ENCODE data around the gene COL5A1. TPM values are rescaled to one million over a fixed set of nuclear protein-coding genes. Genes with fewer than 3 reads are reported as not detected.

Gene COL5A1
- total and polyA plus RNA-seq, 2 experiments from 2014 or later, result 2.5 to 13.1 TPM

DNA sequence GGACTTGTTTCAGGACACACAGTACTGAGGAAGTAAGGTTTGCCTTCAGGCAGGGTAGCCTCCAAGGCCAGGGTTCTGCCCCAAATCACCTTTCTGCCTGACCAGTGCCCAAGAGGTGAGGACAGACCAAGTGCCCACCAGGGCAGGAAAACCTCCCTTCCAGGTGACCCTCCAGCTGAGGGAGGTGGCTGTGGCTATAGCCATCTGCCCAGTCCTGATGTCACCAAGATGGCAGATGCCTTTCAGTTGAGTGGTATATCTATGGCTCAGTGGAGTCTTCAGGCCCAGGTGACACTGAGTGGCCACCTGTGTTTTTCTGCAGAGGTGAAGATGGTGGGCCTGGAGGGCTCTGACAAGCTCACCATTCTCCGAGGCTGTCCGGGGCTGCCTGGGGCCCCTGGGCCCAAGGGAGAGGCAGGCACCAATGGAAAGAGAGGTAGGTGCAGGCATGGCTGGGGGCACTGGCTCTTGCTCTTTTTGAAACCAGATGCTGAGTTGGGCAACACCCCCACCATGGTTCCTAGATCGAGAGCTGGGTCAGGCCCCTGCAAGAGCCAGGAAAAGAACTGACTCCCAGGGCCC, 240.7 kb downstream of the COL5A1 start:
- H3K4me3 ChIP-seq, result no peak overlapping the region
- Mint-ChIP-seq H3K9me3 (no peaks in the 10 kb centered on the region; the same call in 2 of the 3 replicates), H3K36me3 (ENCODE audit: low read depth) (no peaks in the 10 kb centered on the region), H3K4me3 (no peak overlapping the region), H3K27ac (no peak overlapping the region), H3K27me3 (ENCODE audit: insufficient read depth, low read depth, poor library complexity) (peaks cover 4% of the 10 kb centered on the region), H3K4me1 (no peaks in the 10 kb centered on the region)
- TF ChIP-seq ZNF331 (CRISPR knock-in tag; IDR thresholded peaks at IDR 0.05; ENCODE audit: low read depth) (no peak), CREB1 (CRISPR knock-in tag; IDR thresholded peaks at IDR 0.05; ENCODE audit: low read depth) (no peak), ZNF114 (CRISPR knock-in tag; IDR thresholded peaks at IDR 0.05) (no peak), STAT1 (IDR thresholded peaks at IDR 0.05; ENCODE audit: unreplicated experiment) (no peak), JUNB (IDR thresholded peaks at IDR 0.05; ENCODE audit: unreplicated experiment) (no peak), POLR2AphosphoS5 (IDR thresholded peaks at IDR 0.05; ENCODE audit: low read depth) (no peak), EZH2 (IDR thresholded peaks at IDR 0.05; ENCODE audit: low read depth, unreplicated experiment) (no peak), EZH2phosphoT487 (IDR thresholded peaks at IDR 0.05; ENCODE audit: unreplicated experiment) (no peak), NANOG (IDR thresholded peaks at IDR 0.05; ENCODE audit: borderline replicate concordance) (no peak)
- TF ChIP-seq, protein P1, sequence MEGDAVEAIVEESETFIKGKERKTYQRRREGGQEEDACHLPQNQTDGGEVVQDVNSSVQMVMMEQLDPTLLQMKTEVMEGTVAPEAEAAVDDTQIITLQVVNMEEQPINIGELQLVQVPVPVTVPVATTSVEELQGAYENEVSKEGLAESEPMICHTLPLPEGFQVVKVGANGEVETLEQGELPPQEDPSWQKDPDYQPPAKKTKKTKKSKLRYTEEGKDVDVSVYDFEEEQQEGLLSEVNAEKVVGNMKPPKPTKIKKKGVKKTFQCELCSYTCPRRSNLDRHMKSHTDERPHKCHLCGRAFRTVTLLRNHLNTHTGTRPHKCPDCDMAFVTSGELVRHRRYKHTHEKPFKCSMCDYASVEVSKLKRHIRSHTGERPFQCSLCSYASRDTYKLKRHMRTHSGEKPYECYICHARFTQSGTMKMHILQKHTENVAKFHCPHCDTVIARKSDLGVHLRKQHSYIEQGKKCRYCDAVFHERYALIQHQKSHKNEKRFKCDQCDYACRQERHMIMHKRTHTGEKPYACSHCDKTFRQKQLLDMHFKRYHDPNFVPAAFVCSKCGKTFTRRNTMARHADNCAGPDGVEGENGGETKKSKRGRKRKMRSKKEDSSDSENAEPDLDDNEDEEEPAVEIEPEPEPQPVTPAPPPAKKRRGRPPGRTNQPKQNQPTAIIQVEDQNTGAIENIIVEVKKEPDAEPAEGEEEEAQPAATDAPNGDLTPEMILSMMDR (conservative IDR thresholded peaks at IDR 0.05; ENCODE audit: low read depth in 2 of 2), result no peak
- TF ChIP-seq, protein P2, sequence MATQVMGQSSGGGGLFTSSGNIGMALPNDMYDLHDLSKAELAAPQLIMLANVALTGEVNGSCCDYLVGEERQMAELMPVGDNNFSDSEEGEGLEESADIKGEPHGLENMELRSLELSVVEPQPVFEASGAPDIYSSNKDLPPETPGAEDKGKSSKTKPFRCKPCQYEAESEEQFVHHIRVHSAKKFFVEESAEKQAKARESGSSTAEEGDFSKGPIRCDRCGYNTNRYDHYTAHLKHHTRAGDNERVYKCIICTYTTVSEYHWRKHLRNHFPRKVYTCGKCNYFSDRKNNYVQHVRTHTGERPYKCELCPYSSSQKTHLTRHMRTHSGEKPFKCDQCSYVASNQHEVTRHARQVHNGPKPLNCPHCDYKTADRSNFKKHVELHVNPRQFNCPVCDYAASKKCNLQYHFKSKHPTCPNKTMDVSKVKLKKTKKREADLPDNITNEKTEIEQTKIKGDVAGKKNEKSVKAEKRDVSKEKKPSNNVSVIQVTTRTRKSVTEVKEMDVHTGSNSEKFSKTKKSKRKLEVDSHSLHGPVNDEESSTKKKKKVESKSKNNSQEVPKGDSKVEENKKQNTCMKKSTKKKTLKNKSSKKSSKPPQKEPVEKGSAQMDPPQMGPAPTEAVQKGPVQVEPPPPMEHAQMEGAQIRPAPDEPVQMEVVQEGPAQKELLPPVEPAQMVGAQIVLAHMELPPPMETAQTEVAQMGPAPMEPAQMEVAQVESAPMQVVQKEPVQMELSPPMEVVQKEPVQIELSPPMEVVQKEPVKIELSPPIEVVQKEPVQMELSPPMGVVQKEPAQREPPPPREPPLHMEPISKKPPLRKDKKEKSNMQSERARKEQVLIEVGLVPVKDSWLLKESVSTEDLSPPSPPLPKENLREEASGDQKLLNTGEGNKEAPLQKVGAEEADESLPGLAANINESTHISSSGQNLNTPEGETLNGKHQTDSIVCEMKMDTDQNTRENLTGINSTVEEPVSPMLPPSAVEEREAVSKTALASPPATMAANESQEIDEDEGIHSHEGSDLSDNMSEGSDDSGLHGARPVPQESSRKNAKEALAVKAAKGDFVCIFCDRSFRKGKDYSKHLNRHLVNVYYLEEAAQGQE (IDR thresholded peaks at IDR 0.05; ENCODE audit: unreplicated experiment), result no peak
- TF ChIP-seq, protein P3, sequence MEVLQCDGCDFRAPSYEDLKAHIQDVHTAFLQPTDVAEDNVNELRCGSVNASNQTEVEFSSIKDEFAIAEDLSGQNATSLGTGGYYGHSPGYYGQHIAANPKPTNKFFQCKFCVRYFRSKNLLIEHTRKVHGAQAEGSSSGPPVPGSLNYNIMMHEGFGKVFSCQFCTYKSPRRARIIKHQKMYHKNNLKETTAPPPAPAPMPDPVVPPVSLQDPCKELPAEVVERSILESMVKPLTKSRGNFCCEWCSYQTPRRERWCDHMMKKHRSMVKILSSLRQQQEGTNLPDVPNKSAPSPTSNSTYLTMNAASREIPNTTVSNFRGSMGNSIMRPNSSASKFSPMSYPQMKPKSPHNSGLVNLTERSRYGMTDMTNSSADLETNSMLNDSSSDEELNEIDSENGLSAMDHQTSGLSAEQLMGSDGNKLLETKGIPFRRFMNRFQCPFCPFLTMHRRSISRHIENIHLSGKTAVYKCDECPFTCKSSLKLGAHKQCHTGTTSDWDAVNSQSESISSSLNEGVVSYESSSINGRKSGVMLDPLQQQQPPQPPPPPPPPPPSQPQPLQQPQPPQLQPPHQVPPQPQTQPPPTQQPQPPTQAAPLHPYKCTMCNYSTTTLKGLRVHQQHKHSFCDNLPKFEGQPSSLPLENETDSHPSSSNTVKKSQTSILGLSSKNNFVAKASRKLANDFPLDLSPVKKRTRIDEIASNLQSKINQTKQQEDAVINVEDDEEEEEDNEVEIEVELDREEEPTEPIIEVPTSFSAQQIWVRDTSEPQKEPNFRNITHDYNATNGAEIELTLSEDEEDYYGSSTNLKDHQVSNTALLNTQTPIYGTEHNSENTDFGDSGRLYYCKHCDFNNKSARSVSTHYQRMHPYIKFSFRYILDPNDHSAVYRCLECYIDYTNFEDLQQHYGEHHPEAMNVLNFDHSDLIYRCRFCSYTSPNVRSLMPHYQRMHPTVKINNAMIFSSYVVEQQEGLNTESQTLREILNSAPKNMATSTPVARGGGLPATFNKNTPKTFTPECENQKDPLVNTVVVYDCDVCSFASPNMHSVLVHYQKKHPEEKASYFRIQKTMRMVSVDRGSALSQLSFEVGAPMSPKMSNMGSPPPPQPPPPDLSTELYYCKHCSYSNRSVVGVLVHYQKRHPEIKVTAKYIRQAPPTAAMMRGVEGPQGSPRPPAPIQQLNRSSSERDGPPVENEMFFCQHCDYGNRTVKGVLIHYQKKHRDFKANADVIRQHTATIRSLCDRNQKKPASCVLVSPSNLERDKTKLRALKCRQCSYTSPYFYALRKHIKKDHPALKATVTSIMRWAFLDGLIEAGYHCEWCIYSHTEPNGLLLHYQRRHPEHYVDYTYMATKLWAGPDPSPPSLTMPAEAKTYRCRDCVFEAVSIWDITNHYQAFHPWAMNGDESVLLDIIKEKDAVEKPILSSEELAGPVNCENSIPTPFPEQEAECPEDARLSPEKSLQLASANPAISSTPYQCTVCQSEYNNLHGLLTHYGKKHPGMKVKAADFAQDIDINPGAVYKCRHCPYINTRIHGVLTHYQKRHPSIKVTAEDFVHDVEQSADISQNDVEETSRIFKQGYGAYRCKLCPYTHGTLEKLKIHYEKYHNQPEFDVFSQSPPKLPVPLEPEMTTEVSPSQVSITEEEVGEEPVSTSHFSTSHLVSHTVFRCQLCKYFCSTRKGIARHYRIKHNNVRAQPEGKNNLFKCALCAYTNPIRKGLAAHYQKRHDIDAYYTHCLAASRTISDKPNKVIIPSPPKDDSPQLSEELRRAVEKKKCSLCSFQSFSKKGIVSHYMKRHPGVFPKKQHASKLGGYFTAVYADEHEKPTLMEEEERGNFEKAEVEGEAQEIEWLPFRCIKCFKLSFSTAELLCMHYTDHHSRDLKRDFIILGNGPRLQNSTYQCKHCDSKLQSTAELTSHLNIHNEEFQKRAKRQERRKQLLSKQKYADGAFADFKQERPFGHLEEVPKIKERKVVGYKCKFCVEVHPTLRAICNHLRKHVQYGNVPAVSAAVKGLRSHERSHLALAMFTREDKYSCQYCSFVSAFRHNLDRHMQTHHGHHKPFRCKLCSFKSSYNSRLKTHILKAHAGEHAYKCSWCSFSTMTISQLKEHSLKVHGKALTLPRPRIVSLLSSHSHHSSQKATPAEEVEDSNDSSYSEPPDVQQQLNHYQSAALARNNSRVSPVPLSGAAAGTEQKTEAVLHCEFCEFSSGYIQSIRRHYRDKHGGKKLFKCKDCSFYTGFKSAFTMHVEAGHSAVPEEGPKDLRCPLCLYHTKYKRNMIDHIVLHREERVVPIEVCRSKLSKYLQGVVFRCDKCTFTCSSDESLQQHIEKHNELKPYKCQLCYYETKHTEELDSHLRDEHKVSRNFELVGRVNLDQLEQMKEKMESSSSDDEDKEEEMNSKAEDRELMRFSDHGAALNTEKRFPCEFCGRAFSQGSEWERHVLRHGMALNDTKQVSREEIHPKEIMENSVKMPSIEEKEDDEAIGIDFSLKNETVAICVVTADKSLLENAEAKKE (CRISPR knock-in tag; IDR thresholded peaks at IDR 0.05), result no peak
- TF ChIP-seq, protein P4, sequence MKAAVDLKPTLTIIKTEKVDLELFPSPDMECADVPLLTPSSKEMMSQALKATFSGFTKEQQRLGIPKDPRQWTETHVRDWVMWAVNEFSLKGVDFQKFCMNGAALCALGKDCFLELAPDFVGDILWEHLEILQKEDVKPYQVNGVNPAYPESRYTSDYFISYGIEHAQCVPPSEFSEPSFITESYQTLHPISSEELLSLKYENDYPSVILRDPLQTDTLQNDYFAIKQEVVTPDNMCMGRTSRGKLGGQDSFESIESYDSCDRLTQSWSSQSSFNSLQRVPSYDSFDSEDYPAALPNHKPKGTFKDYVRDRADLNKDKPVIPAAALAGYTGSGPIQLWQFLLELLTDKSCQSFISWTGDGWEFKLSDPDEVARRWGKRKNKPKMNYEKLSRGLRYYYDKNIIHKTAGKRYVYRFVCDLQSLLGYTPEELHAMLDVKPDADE (IDR thresholded peaks at IDR 0.05), result no peak
- H3F3A ChIP-seq (replicated peaks; ENCODE audit: low read depth), result no peaks in the 10 kb centered on the region
- H3K27ac ChIP-seq (ENCODE audit: low read depth), result no peak overlapping the region
- no peak overlapping the region for H2AFZ ChIP-seq
- H3K27me3 ChIP-seq (ENCODE audit: insufficient read depth), result no peaks in the 10 kb centered on the region
- H4K20me1 ChIP-seq (replicated peaks; ENCODE audit: insufficient read depth), result no peaks in the 10 kb centered on the region
- no peaks in the 10 kb centered on the region for H3K36me3 ChIP-seq (ENCODE audit: insufficient read depth)
- H3K4me1 ChIP-seq (ENCODE audit: insufficient read depth), result no peaks in the 10 kb centered on the region
- no peak overlapping the region for H3K4me2 ChIP-seq
- H3K79me2 ChIP-seq (replicated peaks; ENCODE audit: insufficient read depth), result no peaks in the 10 kb centered on the region
- ATAC-seq (no peak), DNase-seq (ENCODE audit: low spot score) (no peak)
- no peaks in the 10 kb centered on the region for H3K9me2 ChIP-seq (ENCODE audit: insufficient read depth)

All from GM23338 (cell line).